Measurements from ENCODE around the gene TGFB1. TPM values are rescaled to one million over a fixed set of nuclear protein-coding genes. Genes with fewer than 3 reads are reported as not detected.

Gene TGFB1
- total RNA-seq, 1 experiment from 2014 or later = 42.6 TPM

DNA sequence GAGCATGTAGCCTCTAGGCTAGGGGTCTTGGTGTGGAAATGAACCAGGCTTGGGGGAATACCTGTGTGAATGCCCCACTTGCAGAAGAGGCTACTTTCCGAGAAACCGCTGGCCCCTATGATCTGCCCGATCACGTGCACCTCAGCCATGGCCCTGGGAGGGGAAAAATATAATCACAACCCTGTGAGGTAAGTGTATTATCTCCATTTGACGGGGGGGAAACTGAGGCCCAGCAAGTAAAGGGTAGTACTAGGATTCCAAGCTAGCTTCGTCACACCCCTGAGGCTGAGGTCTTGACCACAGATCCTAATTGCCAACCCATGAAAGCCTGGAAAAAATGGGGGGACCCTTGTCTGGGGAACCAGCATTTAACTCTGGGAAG, 9.6 kb upstream of the TGFB1 start:
- Histone ChIP-seq H3K36me3 (ENCODE audit: control insufficient read depth, insufficient read depth, low read length) (no peaks in the 10 kb centered on the region), H3K9me3 (ENCODE audit: control insufficient read depth, insufficient read depth, low read depth, low read length) (no peaks in the 10 kb centered on the region), H3K4me3 (ENCODE audit: low read depth in 2 of 2, low read length in 2 of 2) (peak overlapping the region; percentile 72 to 92), H3K4me1 (ENCODE audit: control insufficient read depth, insufficient read depth, low read length) (peaks cover 3% of the 10 kb centered on the region), H3K27ac (ENCODE audit: low read length) (peak overlapping the region; percentile 98), H3K27me3 (ENCODE audit: control insufficient read depth, insufficient read depth, low read length) (no peaks in the 10 kb centered on the region)
- CTCF ChIA-PET = no interaction called here
- ATAC-seq = no peak
- BruUV-seq (replicated peaks) = no TSS peak
- POLR2A ChIA-PET = interaction anchor here (0.8 to 1.1 kb wide), 3 partner anchors 17 to 55 kb away, joined by 3 read pairs; no protein-coding TSS in a partner anchor
- in situ Hi-C loops (cut with HindIII; ENCODE audit: low pct_unique_long_range_greater_than_20kb, low sequenced_read_pairs) (no loop called here), intact Hi-C loops (cut with micrococcal nuclease; ENCODE audit: unreplicated experiment) (no loop called here)
- DNase-seq (ENCODE audit: low read depth, low spot score) = no peak
- TF ChIP-seq POLR2AphosphoS5 (IDR thresholded peaks at IDR 0.05; ENCODE audit: low read depth, low read length) (no peak), SIN3A (IDR thresholded peaks at IDR 0.05; ENCODE audit: borderline replicate concordance, insufficient read depth, low read depth, low read length) (no peak), TCF7L2 (IDR thresholded peaks at IDR 0.05; ENCODE audit: low read depth, low read length) (no peak)
- TF ChIP-seq, protein P1, sequence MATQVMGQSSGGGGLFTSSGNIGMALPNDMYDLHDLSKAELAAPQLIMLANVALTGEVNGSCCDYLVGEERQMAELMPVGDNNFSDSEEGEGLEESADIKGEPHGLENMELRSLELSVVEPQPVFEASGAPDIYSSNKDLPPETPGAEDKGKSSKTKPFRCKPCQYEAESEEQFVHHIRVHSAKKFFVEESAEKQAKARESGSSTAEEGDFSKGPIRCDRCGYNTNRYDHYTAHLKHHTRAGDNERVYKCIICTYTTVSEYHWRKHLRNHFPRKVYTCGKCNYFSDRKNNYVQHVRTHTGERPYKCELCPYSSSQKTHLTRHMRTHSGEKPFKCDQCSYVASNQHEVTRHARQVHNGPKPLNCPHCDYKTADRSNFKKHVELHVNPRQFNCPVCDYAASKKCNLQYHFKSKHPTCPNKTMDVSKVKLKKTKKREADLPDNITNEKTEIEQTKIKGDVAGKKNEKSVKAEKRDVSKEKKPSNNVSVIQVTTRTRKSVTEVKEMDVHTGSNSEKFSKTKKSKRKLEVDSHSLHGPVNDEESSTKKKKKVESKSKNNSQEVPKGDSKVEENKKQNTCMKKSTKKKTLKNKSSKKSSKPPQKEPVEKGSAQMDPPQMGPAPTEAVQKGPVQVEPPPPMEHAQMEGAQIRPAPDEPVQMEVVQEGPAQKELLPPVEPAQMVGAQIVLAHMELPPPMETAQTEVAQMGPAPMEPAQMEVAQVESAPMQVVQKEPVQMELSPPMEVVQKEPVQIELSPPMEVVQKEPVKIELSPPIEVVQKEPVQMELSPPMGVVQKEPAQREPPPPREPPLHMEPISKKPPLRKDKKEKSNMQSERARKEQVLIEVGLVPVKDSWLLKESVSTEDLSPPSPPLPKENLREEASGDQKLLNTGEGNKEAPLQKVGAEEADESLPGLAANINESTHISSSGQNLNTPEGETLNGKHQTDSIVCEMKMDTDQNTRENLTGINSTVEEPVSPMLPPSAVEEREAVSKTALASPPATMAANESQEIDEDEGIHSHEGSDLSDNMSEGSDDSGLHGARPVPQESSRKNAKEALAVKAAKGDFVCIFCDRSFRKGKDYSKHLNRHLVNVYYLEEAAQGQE (IDR thresholded peaks at IDR 0.05; ENCODE audit: insufficient read depth in 1 of 2, low read depth in 2 of 2, low read length in 1 of 2) = no peak
- TF ChIP-seq, protein P2, sequence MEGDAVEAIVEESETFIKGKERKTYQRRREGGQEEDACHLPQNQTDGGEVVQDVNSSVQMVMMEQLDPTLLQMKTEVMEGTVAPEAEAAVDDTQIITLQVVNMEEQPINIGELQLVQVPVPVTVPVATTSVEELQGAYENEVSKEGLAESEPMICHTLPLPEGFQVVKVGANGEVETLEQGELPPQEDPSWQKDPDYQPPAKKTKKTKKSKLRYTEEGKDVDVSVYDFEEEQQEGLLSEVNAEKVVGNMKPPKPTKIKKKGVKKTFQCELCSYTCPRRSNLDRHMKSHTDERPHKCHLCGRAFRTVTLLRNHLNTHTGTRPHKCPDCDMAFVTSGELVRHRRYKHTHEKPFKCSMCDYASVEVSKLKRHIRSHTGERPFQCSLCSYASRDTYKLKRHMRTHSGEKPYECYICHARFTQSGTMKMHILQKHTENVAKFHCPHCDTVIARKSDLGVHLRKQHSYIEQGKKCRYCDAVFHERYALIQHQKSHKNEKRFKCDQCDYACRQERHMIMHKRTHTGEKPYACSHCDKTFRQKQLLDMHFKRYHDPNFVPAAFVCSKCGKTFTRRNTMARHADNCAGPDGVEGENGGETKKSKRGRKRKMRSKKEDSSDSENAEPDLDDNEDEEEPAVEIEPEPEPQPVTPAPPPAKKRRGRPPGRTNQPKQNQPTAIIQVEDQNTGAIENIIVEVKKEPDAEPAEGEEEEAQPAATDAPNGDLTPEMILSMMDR (IDR thresholded peaks at IDR 0.05) = no peak

DNA sequence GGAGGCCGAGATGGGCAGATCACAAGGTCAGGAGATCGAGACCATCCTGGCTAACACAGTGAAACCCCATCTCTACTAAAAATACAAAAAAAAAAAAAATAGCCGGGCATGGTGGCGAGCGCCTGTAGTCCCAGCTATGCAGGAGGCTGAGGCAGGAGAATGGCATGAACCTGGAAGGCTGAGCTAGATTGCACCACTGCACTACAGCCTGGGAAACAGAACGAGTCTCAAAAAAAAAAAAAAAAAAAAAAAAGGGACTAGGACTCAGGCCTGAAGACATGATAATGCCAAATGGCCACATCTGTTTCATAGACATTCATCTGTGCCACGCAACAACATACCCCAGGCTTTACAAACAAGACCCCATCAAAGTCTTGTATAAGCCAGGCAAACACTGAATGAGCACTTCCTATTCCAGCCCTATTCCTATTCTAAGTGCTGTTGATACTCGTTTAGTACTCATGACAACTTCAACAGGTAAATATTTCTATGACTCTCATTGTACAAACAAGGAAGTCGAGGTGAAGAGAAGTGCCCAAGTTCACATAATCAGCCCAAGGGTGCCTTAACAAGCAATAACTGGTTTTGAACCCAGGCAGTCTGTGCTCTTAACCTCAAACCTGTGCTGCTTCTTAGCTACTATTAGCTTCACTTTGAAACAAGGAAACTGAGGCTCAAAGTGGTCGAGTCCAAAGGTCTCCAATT, 8.6 kb upstream of the TGFB1 start:
- POLR2A ChIA-PET = no interaction called here
- Histone ChIP-seq H3K4me3 (ENCODE audit: low read depth in 2 of 2, low read length in 2 of 2) (no peak overlapping the region), H3K36me3 (ENCODE audit: control insufficient read depth, insufficient read depth, low read length) (no peaks in the 10 kb centered on the region), H3K27ac (ENCODE audit: low read length) (no peak overlapping the region), H3K9me3 (ENCODE audit: control insufficient read depth, insufficient read depth, low read depth, low read length) (no peaks in the 10 kb centered on the region), H3K27me3 (ENCODE audit: control insufficient read depth, insufficient read depth, low read length) (no peaks in the 10 kb centered on the region), H3K4me1 (ENCODE audit: control insufficient read depth, insufficient read depth, low read length) (peaks cover 3% of the 10 kb centered on the region)
- DNase-seq (ENCODE audit: low read depth, low spot score) = no peak
- CTCF ChIA-PET = no interaction called here
- intact Hi-C loops (cut with micrococcal nuclease; ENCODE audit: unreplicated experiment) = no loop called here
- no peak for ATAC-seq
- TF ChIP-seq, protein P1 (IDR thresholded peaks at IDR 0.05; ENCODE audit: insufficient read depth in 1 of 2, low read depth in 2 of 2, low read length in 1 of 2) = no peak
- TF ChIP-seq SIN3A (IDR thresholded peaks at IDR 0.05; ENCODE audit: borderline replicate concordance, insufficient read depth, low read depth, low read length) (no peak), POLR2AphosphoS5 (IDR thresholded peaks at IDR 0.05; ENCODE audit: low read depth, low read length) (no peak), TCF7L2 (IDR thresholded peaks at IDR 0.05; ENCODE audit: low read depth, low read length) (no peak)
- TF ChIP-seq, protein P2 (IDR thresholded peaks at IDR 0.05) = no peak
- no TSS peak for BruUV-seq (replicated peaks)
- in situ Hi-C loops (cut with HindIII; ENCODE audit: low pct_unique_long_range_greater_than_20kb, low sequenced_read_pairs) = no loop called here
